SW480 (cell line): ENCODE data around the gene ODAPH.

ENCODE experiments used
- DNase-seq: peaks from one replicate; pipeline ENCODE4 v3.0.0-alpha.2; 2016; ENCODE audit warnings: low spot score

ODAPH gene

DNA sequence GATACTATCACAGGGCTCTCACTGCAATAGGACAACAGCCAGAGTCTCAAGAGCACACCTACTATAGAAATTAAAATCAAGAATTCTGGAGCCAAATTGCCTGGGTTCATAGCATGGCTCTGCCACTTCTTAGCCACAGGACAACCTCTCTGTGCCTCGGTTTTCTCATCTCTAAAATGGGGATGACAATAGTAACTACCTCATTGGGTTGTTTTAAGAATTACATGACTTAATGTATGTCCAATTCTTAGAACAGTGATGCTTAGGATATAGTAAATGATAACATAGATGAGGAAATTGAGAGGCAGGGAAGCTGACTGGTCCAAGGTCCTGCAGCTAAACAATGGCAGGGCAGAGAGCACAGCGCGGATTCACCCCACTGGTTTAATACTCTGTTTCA is 11.0 kb upstream of the ODAPH start:
- no peak for DNase-seq

DNA sequence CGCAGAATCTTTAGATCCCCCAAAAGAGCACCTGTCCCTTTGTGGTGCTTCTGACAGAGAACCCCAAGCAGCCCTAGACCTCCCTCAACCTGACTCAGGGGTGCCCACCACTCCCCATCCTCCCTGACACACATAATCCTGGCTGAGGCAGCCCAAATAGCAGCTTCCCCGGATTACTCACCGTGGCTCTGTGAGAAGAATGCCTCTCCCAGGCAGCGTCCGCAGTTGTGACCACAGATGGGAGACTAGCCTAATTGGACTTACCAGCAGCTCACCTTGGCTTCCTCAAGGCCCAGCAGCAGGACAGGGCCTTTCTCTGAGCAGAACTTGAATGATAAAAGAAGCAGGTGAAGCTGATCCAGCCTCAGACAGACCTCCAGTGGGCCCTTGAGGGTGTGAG is 10.3 kb upstream of the ODAPH start:
- no peak for DNase-seq

GRCh38 chr4:75547647-75548387 is 8.0 kb upstream of the ODAPH start:
- DNase-seq = no peak

- no peak for DNase-seq
Observed at GRCh38 chr4:75549019-75549418, 6.8 kb upstream of the ODAPH start.

GRCh38 chr4:75552452-75552851 is 3.4 kb upstream of the ODAPH start:
- no peak for DNase-seq

- no peak for DNase-seq
Observed at GRCh38 chr4:75557696-75558095, 1.8 kb downstream of the ODAPH start.

GRCh38 chr4:75561789-75562188 is 5.9 kb downstream of the ODAPH start:
- DNase-seq = no peak

- no peak for DNase-seq
Observed at GRCh38 chr4:75564023-75564422, 8.2 kb downstream of the ODAPH start.

DNA sequence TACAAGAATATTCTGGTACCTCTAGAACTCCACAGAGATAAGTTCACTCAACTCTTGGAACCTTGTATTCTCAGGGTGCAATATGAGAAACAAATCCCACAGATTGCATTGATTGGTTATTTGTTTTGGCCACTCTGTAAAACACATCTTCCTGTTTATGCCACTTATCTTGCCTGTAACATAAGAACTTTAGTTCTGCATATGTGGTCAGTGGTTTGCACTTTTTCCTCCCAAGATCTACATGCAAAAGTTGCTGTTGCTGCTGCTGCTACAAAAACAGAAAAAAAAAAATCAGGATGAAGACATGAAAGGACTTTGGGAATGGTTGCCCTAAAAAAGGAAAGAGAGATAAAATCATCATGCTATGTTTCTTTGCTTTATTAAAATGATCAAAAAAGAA is 9.6 kb downstream of the ODAPH start:
- no peak for DNase-seq

GRCh38 chr4:75566911-75567310 is 11.0 kb downstream of the ODAPH start:
- no peak for DNase-seq

- DNase-seq = no peak
Observed at GRCh38 chr4:75567725-75568124, 11.9 kb downstream of the ODAPH start.

- DNase-seq = no peak
Observed at GRCh38 chr4:75584067-75584466, 28.2 kb downstream of the ODAPH start.

GRCh38 chr4:75593393-75593792 is 37.5 kb downstream of the ODAPH start:
- DNase-seq = no peak

DNA sequence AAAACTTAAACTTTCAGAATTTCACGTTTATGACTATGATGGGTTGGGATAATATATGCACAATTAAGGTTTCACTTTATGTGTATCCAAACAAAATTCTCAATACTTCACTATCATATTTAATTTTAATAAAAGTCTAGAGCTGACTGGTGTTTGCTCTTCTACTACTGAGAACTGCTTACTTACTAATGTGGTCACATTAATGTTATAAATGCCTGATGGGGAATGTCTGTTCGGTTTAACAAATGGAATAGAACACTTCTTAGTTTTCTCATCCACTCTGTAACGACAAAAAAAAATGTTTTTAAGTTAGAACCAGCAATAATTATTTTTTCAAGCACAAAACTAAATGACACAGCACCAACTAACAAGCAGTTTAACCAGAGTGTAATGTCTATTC is 40.2 kb downstream of the ODAPH start:
- no peak for DNase-seq

DNA sequence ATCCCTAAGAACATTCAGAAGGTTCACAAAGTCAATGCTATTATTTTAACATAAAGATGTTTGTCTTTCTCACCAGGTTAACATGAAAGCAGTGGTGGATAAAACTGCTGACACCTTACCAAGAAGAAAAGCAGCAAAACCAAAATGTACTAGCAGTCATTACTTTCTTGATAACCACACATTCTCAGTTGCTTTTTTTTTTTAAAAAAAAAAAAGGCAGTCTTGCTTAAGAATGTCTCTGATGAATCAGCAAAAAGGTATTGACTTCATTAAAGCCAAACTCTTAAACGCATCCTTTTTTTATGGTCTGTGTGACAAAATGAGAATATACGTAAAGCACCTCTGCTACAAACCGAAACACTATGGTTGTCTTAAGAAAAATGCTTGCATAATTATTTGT is 42.5 kb downstream of the ODAPH start:
- no peak for DNase-seq

DNA sequence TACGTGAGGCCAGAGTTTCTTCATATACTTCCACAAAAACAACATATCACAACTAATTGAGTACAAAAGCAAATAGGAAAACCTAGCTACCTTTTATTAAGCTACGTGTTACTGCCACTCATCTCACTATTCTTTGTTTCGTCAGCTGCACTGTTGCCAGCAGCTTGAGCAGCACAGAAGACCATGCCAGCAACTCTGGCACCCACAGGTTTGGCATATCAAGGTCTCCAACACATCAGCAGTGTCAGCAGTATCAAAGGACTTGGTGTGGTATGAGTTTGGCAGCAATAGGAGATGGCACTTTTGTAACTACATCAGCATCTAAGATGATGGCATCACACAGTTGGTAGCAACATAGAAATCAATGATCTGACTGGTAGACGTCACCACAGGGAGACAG is 43.8 kb downstream of the ODAPH start:
- no peak for DNase-seq

- no peak for DNase-seq
Observed at GRCh38 chr4:75605928-75606327, 50.1 kb downstream of the ODAPH start.

DNA sequence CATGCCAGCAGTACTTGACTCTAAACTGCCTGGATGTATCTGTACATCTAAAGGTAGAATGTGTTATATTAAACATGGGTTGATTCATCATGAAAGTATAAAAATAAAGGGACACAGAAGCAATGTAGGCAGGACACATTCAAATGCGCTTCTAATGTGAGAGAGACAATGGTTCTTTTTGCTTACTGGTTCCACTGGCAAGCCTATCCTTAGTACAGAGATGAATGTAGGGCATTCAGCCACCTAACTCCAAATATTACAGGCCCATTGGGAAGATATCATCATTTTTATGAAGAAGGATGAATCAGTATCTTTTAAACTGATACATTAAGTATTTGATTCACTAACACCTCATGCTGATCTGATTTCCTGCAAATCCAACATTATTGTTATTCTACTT is 56.4 kb downstream of the ODAPH start:
- DNase-seq = no peak
